Activated naive CD8-positive, alpha-beta T cell treated with anti-CD3 and anti-CD28 coated beads, Interleukin-2, amount 10 ng/mL, durations not matched to agents 7 days and 5 days (primary cell): ENCODE measurements around the gene TTC13. TPM values are rescaled to one million over a fixed set of nuclear protein-coding genes. Genes with fewer than 3 reads are reported as not detected.

Experiments
- ATAC-seq: fragments of 150-1000 bp; cut with Tn5 transposase; one replicate; pipeline ENCODE4 v1.10.0; 2021; ENCODE audit warnings: low read depth, moderate library complexity
- POLR2A ChIA-PET: fragments of 350-600 bp; sonication (Branson Sonifier 250); formaldehyde crosslinking; loops from one replicate; lab custom pipeline; 2021; ENCODE audit warnings: antibody characterized with exemption; lab: Charles Lee
- DNase-seq: peaks from one replicate; pipeline ENCODE4 v3.0.0; 2021
- H3K27ac Mint-ChIP-seq: one replicate; pipeline ENCODE4 v1.8.0; 2022; ENCODE audit warnings: mild to moderate bottlenecking, mixed read lengths
- H3K27me3 Mint-ChIP-seq: one replicate; pipeline ENCODE4 v1.8.0; 2022; ENCODE audit warnings: mild to moderate bottlenecking, moderate library complexity, mixed read lengths
- H3K36me3 Mint-ChIP-seq: one replicate; pipeline ENCODE4 v1.8.0; 2021; ENCODE audit warnings: mild to moderate bottlenecking, mixed read lengths
- H3K4me1 Mint-ChIP-seq: one replicate; pipeline ENCODE4 v1.8.0; 2021; ENCODE audit warnings: mixed read lengths
- H3K4me3 Mint-ChIP-seq: one replicate; pipeline ENCODE4 v1.8.0; 2022; ENCODE audit warnings: mild to moderate bottlenecking, moderate library complexity, mixed read lengths
- H3K9me3 Mint-ChIP-seq: one replicate; pipeline ENCODE4 v1.8.0; 2021; ENCODE audit warnings: mixed read lengths
- total RNA-seq, 2 experiments: library from RNA; stranded (reverse); gene quantifications; one replicate each; pipeline ENCODE4 v1.2.3, GENCODE V29; 2021

TTC13 gene
- total RNA-seq, 2 experiments from 2014 or later: 37.7 to 43.7 TPM

GRCh38 chr1:230883967-230884366 is 94.7 kb downstream of the TTC13 start:
- POLR2A ChIA-PET: no interaction called here
- ATAC-seq (no peak), DNase-seq (no peak)
- H3K9me3 Mint-ChIP-seq: no peaks in the 10 kb centered on the region
- H3K4me1 Mint-ChIP-seq: no peaks in the 10 kb centered on the region
- H3K27me3 Mint-ChIP-seq: peaks cover 34% of the 10 kb centered on the region
- H3K4me3 Mint-ChIP-seq: no peak overlapping the region
- no peaks in the 10 kb centered on the region for H3K36me3 Mint-ChIP-seq
- no peak overlapping the region for H3K27ac Mint-ChIP-seq

GRCh38 chr1:230879778-230880177 is 98.9 kb downstream of the TTC13 start:
- ATAC-seq (no peak), DNase-seq (no peak)
- H3K9me3 Mint-ChIP-seq: no peaks in the 10 kb centered on the region
- POLR2A ChIA-PET: no interaction called here
- no peaks in the 10 kb centered on the region for H3K4me1 Mint-ChIP-seq
- no peak overlapping the region for H3K4me3 Mint-ChIP-seq
- H3K27ac Mint-ChIP-seq: no peak overlapping the region
- H3K36me3 Mint-ChIP-seq: no peaks in the 10 kb centered on the region
- H3K27me3 Mint-ChIP-seq: peaks cover 56% of the 10 kb centered on the region

- no peak for DNase-seq
- Mint-ChIP-seq H3K4me3 (no peak overlapping the region), H3K4me1 (no peaks in the 10 kb centered on the region), H3K9me3 (no peaks in the 10 kb centered on the region), H3K27ac (no peak overlapping the region), H3K36me3 (no peaks in the 10 kb centered on the region), H3K27me3 (peaks cover 51% of the 10 kb centered on the region)
- ATAC-seq: no peak
- POLR2A ChIA-PET: no interaction called here
Observed at GRCh38 chr1:230878591-230878990, 100.1 kb downstream of the TTC13 start.

- Mint-ChIP-seq H3K36me3 (no peaks in the 10 kb centered on the region), H3K4me1 (no peaks in the 10 kb centered on the region), H3K27ac (no peak overlapping the region), H3K9me3 (no peaks in the 10 kb centered on the region), H3K4me3 (no peak overlapping the region), H3K27me3 (peaks cover 51% of the 10 kb centered on the region)
- DNase-seq (no peak), ATAC-seq (no peak)
- POLR2A ChIA-PET: no interaction called here
Observed at GRCh38 chr1:230877924-230878590, 100.6 kb downstream of the TTC13 start.

- DNase-seq (no peak), ATAC-seq (no peak)
- H3K4me3 Mint-ChIP-seq: no peak overlapping the region
- H3K27ac Mint-ChIP-seq: no peak overlapping the region
- POLR2A ChIA-PET: no interaction called here
- no peaks in the 10 kb centered on the region for H3K36me3 Mint-ChIP-seq
- peaks cover 50% of the 10 kb centered on the region for H3K27me3 Mint-ChIP-seq
- no peaks in the 10 kb centered on the region for H3K9me3 Mint-ChIP-seq
- H3K4me1 Mint-ChIP-seq: no peaks in the 10 kb centered on the region
Observed at GRCh38 chr1:230877146-230877923, 101.3 kb downstream of the TTC13 start.

- ATAC-seq (no peak), DNase-seq (no peak)
- no peaks in the 10 kb centered on the region for H3K9me3 Mint-ChIP-seq
- POLR2A ChIA-PET: no interaction called here
- no peaks in the 10 kb centered on the region for H3K4me1 Mint-ChIP-seq
- H3K27ac Mint-ChIP-seq: no peak overlapping the region
- H3K27me3 Mint-ChIP-seq: peaks cover 52% of the 10 kb centered on the region
- H3K36me3 Mint-ChIP-seq: no peaks in the 10 kb centered on the region
- no peak overlapping the region for H3K4me3 Mint-ChIP-seq
Observed at GRCh38 chr1:230876660-230877059, 102.0 kb downstream of the TTC13 start.

GRCh38 chr1:230875370-230875769 is 103.3 kb downstream of the TTC13 start:
- Mint-ChIP-seq H3K27me3 (peaks cover 48% of the 10 kb centered on the region), H3K4me1 (no peaks in the 10 kb centered on the region), H3K9me3 (no peaks in the 10 kb centered on the region), H3K36me3 (no peaks in the 10 kb centered on the region), H3K27ac (no peak overlapping the region), H3K4me3 (no peak overlapping the region)
- no peak for DNase-seq
- POLR2A ChIA-PET: no interaction called here
- ATAC-seq: no peak

- Mint-ChIP-seq H3K9me3 (no peaks in the 10 kb centered on the region), H3K27me3 (peaks cover 53% of the 10 kb centered on the region)
Observed at GRCh38 chr1:230870916-230871315, 107.7 kb downstream of the TTC13 start.

GRCh38 chr1:230869500-230869899 is 109.2 kb downstream of the TTC13 start:
- no peaks in the 10 kb centered on the region for H3K36me3 Mint-ChIP-seq
- peaks cover 7% of the 10 kb centered on the region for H3K4me1 Mint-ChIP-seq
- POLR2A ChIA-PET: no interaction called here
- no peak overlapping the region for H3K27ac Mint-ChIP-seq
- H3K9me3 Mint-ChIP-seq: no peaks in the 10 kb centered on the region
- H3K4me3 Mint-ChIP-seq: no peak overlapping the region
- DNase-seq (no peak), ATAC-seq (no peak)
- H3K27me3 Mint-ChIP-seq: peaks cover 44% of the 10 kb centered on the region

More at GRCh38 chr1:230870916-230871315, 107.7 kb downstream of the TTC13 start:
- ATAC-seq: no peak
- Mint-ChIP-seq H3K36me3 (no peaks in the 10 kb centered on the region), H3K27ac (no peak overlapping the region), H3K4me1 (peaks cover 7% of the 10 kb centered on the region), H3K4me3 (no peak overlapping the region)
- POLR2A ChIA-PET: no interaction called here
- no peak for DNase-seq

GRCh38 chr1:230868736-230869385 is 109.8 kb downstream of the TTC13 start:
- POLR2A ChIA-PET: no interaction called here
- DNase-seq: no peak
- H3K27ac Mint-ChIP-seq: no peak overlapping the region

GRCh38 chr1:230867903-230868735 is 110.5 kb downstream of the TTC13 start, which contains the start of gene C1orf198:
C1orf198 (minus strand) TSS chr1:230868521; CDS start chr1:230868512, 9 bp downstream.
- Mint-ChIP-seq H3K36me3 (no peaks in the 10 kb centered on the region), H3K27ac (no peak within 1 kb of the TSS)
- peak; percentile 82 for ATAC-seq

More at GRCh38 chr1:230868736-230869385, 109.8 kb downstream of the TTC13 start:
- H3K36me3 Mint-ChIP-seq: no peaks in the 10 kb centered on the region
- peak overlapping the region; percentile 84 for H3K4me3 Mint-ChIP-seq
- H3K27me3 Mint-ChIP-seq: peaks cover 41% of the 10 kb centered on the region
- ATAC-seq: peak; percentile 60
- H3K9me3 Mint-ChIP-seq: no peaks in the 10 kb centered on the region
- H3K4me1 Mint-ChIP-seq: peaks cover 7% of the 10 kb centered on the region

GRCh38 chr1:230867101-230867902 is 111.4 kb downstream of the TTC13 start:
- POLR2A ChIA-PET: no interaction called here

More at GRCh38 chr1:230867903-230868735, 110.5 kb downstream of the TTC13 start, which contains the start of gene C1orf198:
- Mint-ChIP-seq H3K4me1 (peaks cover 7% of the 10 kb centered on the region), H3K27me3 (peaks cover 41% of the 10 kb centered on the region), H3K9me3 (no peaks in the 10 kb centered on the region), H3K4me3 (peak within 1 kb of the TSS; percentile 84)
- DNase-seq: peak; percentile 83
- POLR2A ChIA-PET: no interaction called here

More at GRCh38 chr1:230867101-230867902, 111.4 kb downstream of the TTC13 start:
- peak overlapping the region; percentile 82 for H3K4me3 Mint-ChIP-seq
- H3K4me1 Mint-ChIP-seq: peaks cover 7% of the 10 kb centered on the region
- DNase-seq (no peak), ATAC-seq (no peak)
- H3K27me3 Mint-ChIP-seq: peaks cover 37% of the 10 kb centered on the region
- H3K9me3 Mint-ChIP-seq: no peaks in the 10 kb centered on the region
- H3K27ac Mint-ChIP-seq: no peak overlapping the region
- no peaks in the 10 kb centered on the region for H3K36me3 Mint-ChIP-seq
